ENCODE measurements around the gene NAV2. TPM values are rescaled to one million over a fixed set of nuclear protein-coding genes. Genes with fewer than 3 reads are reported as not detected.

The NAV2 gene
- total RNA-seq, 2 experiments from 2014 or later, result 0.23 to 0.36 TPM

GRCh38 chr11:19789835-19790710, 77.4 kb downstream of the NAV2 start:
- Mint-ChIP-seq H3K4me3 (no peak overlapping the region), H3K27me3 (peaks cover 8% of the 10 kb centered on the region), H3K9me3 (no peaks in the 10 kb centered on the region), H3K36me3 (ENCODE audit: low read depth) (no peaks in the 10 kb centered on the region), H3K27ac (no peak overlapping the region), H3K4me1 (ENCODE audit: low read depth) (no peaks in the 10 kb centered on the region)
- POLR2A ChIA-PET, result no interaction called here
- TF ChIP-seq CTCF (IDR thresholded peaks at IDR 0.05), result no peak
- intact Hi-C loops (cut with micrococcal nuclease), result no loop called here
- DNase-seq (no peak), ATAC-seq (no peak)
- CTCF ChIA-PET, result no interaction called here

GRCh38 chr11:19790831-19791552, 78.4 kb downstream of the NAV2 start:
- H3K4me1 Mint-ChIP-seq (ENCODE audit: low read depth), result no peaks in the 10 kb centered on the region
- CTCF ChIA-PET, result no interaction called here
- no peak for TF ChIP-seq CTCF (IDR thresholded peaks at IDR 0.05)
- H3K36me3 Mint-ChIP-seq (ENCODE audit: low read depth), result no peaks in the 10 kb centered on the region
- POLR2A ChIA-PET, result no interaction called here
- H3K4me3 Mint-ChIP-seq, result no peak overlapping the region
- no peak for DNase-seq
- no peak for ATAC-seq
- intact Hi-C loops (cut with micrococcal nuclease), result no loop called here
- H3K27ac Mint-ChIP-seq, result no peak overlapping the region
- no peaks in the 10 kb centered on the region for H3K9me3 Mint-ChIP-seq
- peaks cover 8% of the 10 kb centered on the region for H3K27me3 Mint-ChIP-seq

- ChIA-PET POLR2A (no interaction called here), CTCF (no interaction called here)
- no peak for TF ChIP-seq CTCF (IDR thresholded peaks at IDR 0.05)
- Mint-ChIP-seq H3K27me3 (peaks cover 5% of the 10 kb centered on the region), H3K4me3 (no peak overlapping the region), H3K27ac (no peak overlapping the region), H3K36me3 (ENCODE audit: low read depth) (no peaks in the 10 kb centered on the region), H3K9me3 (no peaks in the 10 kb centered on the region), H3K4me1 (ENCODE audit: low read depth) (no peaks in the 10 kb centered on the region)
- no peak for ATAC-seq
- DNase-seq, result no peak
- intact Hi-C loops (cut with micrococcal nuclease), result no loop called here
These were observed 79.9 kb downstream of the NAV2 start for GRCh38 chr11:19792510-19792909.

- TF ChIP-seq CTCF (IDR thresholded peaks at IDR 0.05), result no peak
- ChIA-PET CTCF (no interaction called here), POLR2A (no interaction called here)
- H3K36me3 Mint-ChIP-seq (ENCODE audit: low read depth), result no peaks in the 10 kb centered on the region
- no peaks in the 10 kb centered on the region for H3K9me3 Mint-ChIP-seq
- no peaks in the 10 kb centered on the region for H3K4me1 Mint-ChIP-seq (ENCODE audit: low read depth)
- H3K27me3 Mint-ChIP-seq, result peaks cover 4% of the 10 kb centered on the region
- H3K4me3 Mint-ChIP-seq, result no peak overlapping the region
- no peak for DNase-seq
- ATAC-seq, result no peak
- H3K27ac Mint-ChIP-seq, result no peak overlapping the region
- intact Hi-C loops (cut with micrococcal nuclease), result no loop called here
These were observed 80.7 kb downstream of the NAV2 start for GRCh38 chr11:19793326-19793725.

- ATAC-seq (no peak), DNase-seq (no peak)
- no peak for TF ChIP-seq CTCF (IDR thresholded peaks at IDR 0.05)
- intact Hi-C loops (cut with micrococcal nuclease), result no loop called here
- ChIA-PET CTCF (no interaction called here), POLR2A (no interaction called here)
- H3K9me3 Mint-ChIP-seq, result no peaks in the 10 kb centered on the region
- H3K36me3 Mint-ChIP-seq (ENCODE audit: low read depth), result no peaks in the 10 kb centered on the region
- peaks cover 2% of the 10 kb centered on the region for H3K27me3 Mint-ChIP-seq
- H3K4me1 Mint-ChIP-seq (ENCODE audit: low read depth), result no peaks in the 10 kb centered on the region
- H3K4me3 Mint-ChIP-seq, result no peak overlapping the region
- H3K27ac Mint-ChIP-seq, result no peak overlapping the region
These were observed 81.5 kb downstream of the NAV2 start for GRCh38 chr11:19794161-19794560.
